ENCODE measurements around the gene PRSS3.
"Not testable (repeated sequence)": the region's sequence is repeated elsewhere in the genome, so short reads cannot be mapped to it uniquely, and the experiment has no call there.

- TF ChIP-seq CTCF, POLR2A, EP300, POLR2AphosphoS5 (IDR thresholded peaks at IDR 0.05): not testable (repeated sequence)
Observed at GRCh38 chr9:33763709-33764108, 31.7 kb upstream of the PRSS3 start.
